Lower lobe of right lung (tissue), 2 donors: ENCODE measurements around the gene PRDM16. TPM values are rescaled to one million over a fixed set of nuclear protein-coding genes. Genes with fewer than 3 reads are reported as not detected.

Source experiments
- ATAC-seq, 2 donors: fragments of 200-7000 bp; cut with Tn5 transposase; one replicate each; pipeline ENCODE4 v1.9.1; 2020 to 2022; ENCODE audit warnings: mild to moderate bottlenecking in 2 of 2, moderate library complexity in 2 of 2
- DNase-seq: peaks from one replicate; pipeline ENCODE4 v3.0.0-alpha.2; 2020
- H3K27ac ChIP-seq: fragments of 200-600 bp; one replicate; pipeline ENCODE4 v1.8.0; 2022
- H3K27me3 ChIP-seq: fragments of 200-600 bp; one replicate; pipeline ENCODE4 v1.8.0; 2022; ENCODE audit warnings: low read depth
- H3K36me3 ChIP-seq: fragments of 200-600 bp; one replicate; pipeline ENCODE4 v1.8.0; 2022; ENCODE audit warnings: mild to moderate bottlenecking
- H3K4me1 ChIP-seq: fragments of 200-600 bp; one replicate; pipeline ENCODE4 v1.8.0; 2022
- H3K4me3 ChIP-seq: fragments of 200-600 bp; one replicate; pipeline ENCODE4 v1.8.0; 2022; ENCODE audit warnings: mild to moderate bottlenecking
- H3K9me3 ChIP-seq: fragments of 200-600 bp; one replicate; pipeline ENCODE4 v1.8.0; 2022
- intact Hi-C: fragments of 100-400 bp; cut with DNase I; formaldehyde crosslinking; loops from one replicate; pipeline ENCODE4 v1.11.0; 2022
- total RNA-seq: library from RNA; stranded (reverse); fragmentation: NEBNext Ultra II Directional; extraction: Animal tissue kit (Norgen Biotek cat#: 25700); gene quantifications from one replicate; pipeline ENCODE4 v1.2.1, GENCODE V29; 2021
- TF ChIP-seq, protein P1 (sequence below): fragments of 200-600 bp; IDR thresholded peaks from one replicate; pipeline ENCODE4 v1.8.0; 2022; ENCODE audit warnings: antibody characterized with exemption, mild to moderate bottlenecking
- donor health status: DM: no; HTN: yes; CAD: no; lungs with severe emphysema.

PRDM16 gene
- total RNA-seq, 1 donor from 2014 or later, result 19.2 TPM

DNA sequence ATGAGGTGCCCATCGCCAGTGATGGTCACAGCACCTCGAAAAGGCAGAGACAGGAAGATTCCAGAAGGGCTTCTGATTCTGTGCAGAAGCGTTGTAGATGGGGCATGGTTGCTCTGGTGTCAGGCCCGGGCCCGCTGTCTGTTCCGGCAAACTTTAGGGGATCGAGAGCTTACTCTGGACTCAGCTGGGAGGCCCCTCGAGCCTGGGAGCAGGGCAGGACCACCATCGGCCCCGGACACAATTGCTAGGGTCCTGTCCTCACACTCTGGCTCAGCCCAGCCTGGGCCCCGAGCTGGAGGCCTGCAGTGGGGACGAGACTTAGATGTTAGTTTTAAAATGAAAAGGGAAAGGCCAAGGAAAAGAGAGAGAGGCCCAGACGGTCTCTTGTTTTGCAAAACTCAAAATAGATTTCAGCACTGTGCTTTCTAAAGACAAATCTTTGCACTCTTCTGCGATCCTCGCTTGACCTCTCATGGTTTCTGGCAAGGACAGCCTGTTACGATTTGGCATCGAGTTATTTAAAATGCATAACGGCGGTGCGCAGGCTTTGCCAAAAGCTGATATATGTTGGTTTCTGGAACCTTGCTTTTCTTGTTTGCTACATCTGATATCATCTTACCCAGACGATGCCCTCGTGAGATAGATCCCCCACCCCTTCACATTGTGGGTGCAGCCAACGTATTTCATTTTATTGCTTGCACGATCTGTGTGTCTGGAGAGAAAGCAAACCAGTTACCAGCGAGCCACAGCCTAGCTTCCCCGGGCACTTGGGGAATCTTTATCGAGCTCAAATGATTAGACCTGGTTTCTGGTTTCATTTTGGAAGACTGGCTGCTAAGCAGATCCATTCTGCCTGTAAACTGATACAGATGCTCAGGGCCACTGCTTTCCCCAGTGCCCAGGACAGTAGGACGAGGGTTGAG is 58.0 kb downstream of the PRDM16 start:
- ATAC-seq (peak in 1 of 2 donors; percentile 30), DNase-seq (no peak)
- Histone ChIP-seq H3K36me3 (no peaks in the 10 kb centered on the region), H3K4me3 (peak overlapping the region; percentile 17), H3K27me3 (no peaks in the 10 kb centered on the region), H3K9me3 (no peaks in the 10 kb centered on the region), H3K27ac (peak overlapping the region; percentile 77), H3K4me1 (peaks cover 24% of the 10 kb centered on the region)
- TF ChIP-seq, protein P1, sequence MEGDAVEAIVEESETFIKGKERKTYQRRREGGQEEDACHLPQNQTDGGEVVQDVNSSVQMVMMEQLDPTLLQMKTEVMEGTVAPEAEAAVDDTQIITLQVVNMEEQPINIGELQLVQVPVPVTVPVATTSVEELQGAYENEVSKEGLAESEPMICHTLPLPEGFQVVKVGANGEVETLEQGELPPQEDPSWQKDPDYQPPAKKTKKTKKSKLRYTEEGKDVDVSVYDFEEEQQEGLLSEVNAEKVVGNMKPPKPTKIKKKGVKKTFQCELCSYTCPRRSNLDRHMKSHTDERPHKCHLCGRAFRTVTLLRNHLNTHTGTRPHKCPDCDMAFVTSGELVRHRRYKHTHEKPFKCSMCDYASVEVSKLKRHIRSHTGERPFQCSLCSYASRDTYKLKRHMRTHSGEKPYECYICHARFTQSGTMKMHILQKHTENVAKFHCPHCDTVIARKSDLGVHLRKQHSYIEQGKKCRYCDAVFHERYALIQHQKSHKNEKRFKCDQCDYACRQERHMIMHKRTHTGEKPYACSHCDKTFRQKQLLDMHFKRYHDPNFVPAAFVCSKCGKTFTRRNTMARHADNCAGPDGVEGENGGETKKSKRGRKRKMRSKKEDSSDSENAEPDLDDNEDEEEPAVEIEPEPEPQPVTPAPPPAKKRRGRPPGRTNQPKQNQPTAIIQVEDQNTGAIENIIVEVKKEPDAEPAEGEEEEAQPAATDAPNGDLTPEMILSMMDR, result no peak
- intact Hi-C loops, result no loop called here

GRCh38 chr1:3127738-3128137 is 58.7 kb downstream of the PRDM16 start:
- Histone ChIP-seq H3K9me3 (no peaks in the 10 kb centered on the region), H3K27ac (peak overlapping the region; percentile 77), H3K4me3 (peak overlapping the region; percentile 17), H3K4me1 (peaks cover 24% of the 10 kb centered on the region), H3K27me3 (no peaks in the 10 kb centered on the region), H3K36me3 (no peaks in the 10 kb centered on the region)
- DNase-seq (peak; percentile 73), ATAC-seq (peak; percentile 53 to 70)
- intact Hi-C loops, result no loop called here
- TF ChIP-seq, protein P1, result no peak

GRCh38 chr1:3128431-3129132 is 59.6 kb downstream of the PRDM16 start:
- H3K4me3 ChIP-seq, result no peak overlapping the region
- no peaks in the 10 kb centered on the region for H3K36me3 ChIP-seq
- DNase-seq, result no peak
- intact Hi-C loops, result no loop called here
- no peaks in the 10 kb centered on the region for H3K9me3 ChIP-seq
- no peaks in the 10 kb centered on the region for H3K27me3 ChIP-seq
- H3K4me1 ChIP-seq, result peaks cover 33% of the 10 kb centered on the region
- peak in 1 of 2 donors; percentile 27 for ATAC-seq
- TF ChIP-seq, protein P1, result no peak
- H3K27ac ChIP-seq, result peak overlapping the region; percentile 77

- ATAC-seq (no peak), DNase-seq (no peak)
- no peak overlapping the region for H3K27ac ChIP-seq
- H3K27me3 ChIP-seq, result no peaks in the 10 kb centered on the region
- H3K4me1 ChIP-seq, result peaks cover 38% of the 10 kb centered on the region
- H3K9me3 ChIP-seq, result no peaks in the 10 kb centered on the region
- no peak overlapping the region for H3K4me3 ChIP-seq
- intact Hi-C loops, result no loop called here
- TF ChIP-seq, protein P1, result no peak
- H3K36me3 ChIP-seq, result no peaks in the 10 kb centered on the region
Observed at GRCh38 chr1:3129133-3129490, 60.1 kb downstream of the PRDM16 start.

- intact Hi-C loops, result no loop called here
- no peaks in the 10 kb centered on the region for H3K9me3 ChIP-seq
- ATAC-seq, result no peak
- no peak overlapping the region for H3K27ac ChIP-seq
- H3K4me1 ChIP-seq, result peaks cover 41% of the 10 kb centered on the region
- H3K36me3 ChIP-seq, result no peaks in the 10 kb centered on the region
- no peaks in the 10 kb centered on the region for H3K27me3 ChIP-seq
- no peak overlapping the region for H3K4me3 ChIP-seq
- no peak for DNase-seq
- TF ChIP-seq, protein P1, result no peak
Observed at GRCh38 chr1:3130268-3130667, 61.3 kb downstream of the PRDM16 start.
